ENCODE results near the gene ZSCAN9. TPM values are rescaled to one million over a fixed set of nuclear protein-coding genes. Genes with fewer than 3 reads are reported as not detected.
A peak's percentile ranks its signal among the peaks of the same experiment; 100 is the strongest.

ZSCAN9 gene
- total and polyA plus RNA-seq, 9 of the 15 experiments (the other 6 are each of a cell fraction or from before 2014, with no cell fraction given), result 18.8 to 48.9 (median 28.7) TPM

DNA sequence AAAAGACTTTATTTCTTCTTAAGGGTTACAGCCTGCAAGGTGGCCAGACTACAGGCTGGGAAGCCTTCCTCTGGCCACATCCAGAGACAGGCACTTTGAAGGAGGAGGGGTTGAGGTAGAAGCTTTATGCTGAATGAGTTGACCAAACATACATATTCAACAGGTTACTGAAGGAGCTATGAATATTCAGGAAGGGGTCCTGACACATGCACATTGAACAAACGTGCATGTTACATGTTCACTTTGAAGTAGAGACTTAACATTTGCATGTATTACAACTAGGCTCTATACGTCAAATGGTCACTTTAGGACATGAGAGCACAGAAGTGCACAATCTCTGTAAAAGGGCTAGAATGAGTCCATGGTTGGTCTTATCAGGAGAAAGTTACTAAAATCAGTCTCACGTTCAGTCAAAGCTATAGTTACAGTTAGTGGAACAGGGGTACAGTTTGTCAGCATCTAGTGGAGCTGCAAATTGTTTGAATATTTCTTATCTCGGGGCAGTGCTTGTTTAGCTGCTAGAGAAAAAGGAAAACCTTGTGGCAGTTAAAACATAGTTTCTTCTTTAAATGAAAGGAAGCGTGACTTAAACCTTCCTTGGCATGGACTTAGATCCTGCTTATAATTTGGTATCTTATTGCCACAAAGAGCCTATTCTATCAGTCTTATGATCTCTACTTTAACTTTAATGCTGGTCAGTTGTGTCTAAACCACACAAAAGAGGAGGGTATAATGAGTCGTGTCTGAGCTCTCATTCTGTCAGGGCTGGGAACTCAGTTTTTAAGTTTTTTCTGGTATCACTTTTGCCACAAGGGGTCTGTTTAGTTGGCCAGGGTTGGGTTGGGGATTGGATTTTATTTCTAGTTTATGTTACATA lies 4.6 kb upstream of the ZSCAN9 start (continued):
- TF ChIP-seq, protein P1, sequence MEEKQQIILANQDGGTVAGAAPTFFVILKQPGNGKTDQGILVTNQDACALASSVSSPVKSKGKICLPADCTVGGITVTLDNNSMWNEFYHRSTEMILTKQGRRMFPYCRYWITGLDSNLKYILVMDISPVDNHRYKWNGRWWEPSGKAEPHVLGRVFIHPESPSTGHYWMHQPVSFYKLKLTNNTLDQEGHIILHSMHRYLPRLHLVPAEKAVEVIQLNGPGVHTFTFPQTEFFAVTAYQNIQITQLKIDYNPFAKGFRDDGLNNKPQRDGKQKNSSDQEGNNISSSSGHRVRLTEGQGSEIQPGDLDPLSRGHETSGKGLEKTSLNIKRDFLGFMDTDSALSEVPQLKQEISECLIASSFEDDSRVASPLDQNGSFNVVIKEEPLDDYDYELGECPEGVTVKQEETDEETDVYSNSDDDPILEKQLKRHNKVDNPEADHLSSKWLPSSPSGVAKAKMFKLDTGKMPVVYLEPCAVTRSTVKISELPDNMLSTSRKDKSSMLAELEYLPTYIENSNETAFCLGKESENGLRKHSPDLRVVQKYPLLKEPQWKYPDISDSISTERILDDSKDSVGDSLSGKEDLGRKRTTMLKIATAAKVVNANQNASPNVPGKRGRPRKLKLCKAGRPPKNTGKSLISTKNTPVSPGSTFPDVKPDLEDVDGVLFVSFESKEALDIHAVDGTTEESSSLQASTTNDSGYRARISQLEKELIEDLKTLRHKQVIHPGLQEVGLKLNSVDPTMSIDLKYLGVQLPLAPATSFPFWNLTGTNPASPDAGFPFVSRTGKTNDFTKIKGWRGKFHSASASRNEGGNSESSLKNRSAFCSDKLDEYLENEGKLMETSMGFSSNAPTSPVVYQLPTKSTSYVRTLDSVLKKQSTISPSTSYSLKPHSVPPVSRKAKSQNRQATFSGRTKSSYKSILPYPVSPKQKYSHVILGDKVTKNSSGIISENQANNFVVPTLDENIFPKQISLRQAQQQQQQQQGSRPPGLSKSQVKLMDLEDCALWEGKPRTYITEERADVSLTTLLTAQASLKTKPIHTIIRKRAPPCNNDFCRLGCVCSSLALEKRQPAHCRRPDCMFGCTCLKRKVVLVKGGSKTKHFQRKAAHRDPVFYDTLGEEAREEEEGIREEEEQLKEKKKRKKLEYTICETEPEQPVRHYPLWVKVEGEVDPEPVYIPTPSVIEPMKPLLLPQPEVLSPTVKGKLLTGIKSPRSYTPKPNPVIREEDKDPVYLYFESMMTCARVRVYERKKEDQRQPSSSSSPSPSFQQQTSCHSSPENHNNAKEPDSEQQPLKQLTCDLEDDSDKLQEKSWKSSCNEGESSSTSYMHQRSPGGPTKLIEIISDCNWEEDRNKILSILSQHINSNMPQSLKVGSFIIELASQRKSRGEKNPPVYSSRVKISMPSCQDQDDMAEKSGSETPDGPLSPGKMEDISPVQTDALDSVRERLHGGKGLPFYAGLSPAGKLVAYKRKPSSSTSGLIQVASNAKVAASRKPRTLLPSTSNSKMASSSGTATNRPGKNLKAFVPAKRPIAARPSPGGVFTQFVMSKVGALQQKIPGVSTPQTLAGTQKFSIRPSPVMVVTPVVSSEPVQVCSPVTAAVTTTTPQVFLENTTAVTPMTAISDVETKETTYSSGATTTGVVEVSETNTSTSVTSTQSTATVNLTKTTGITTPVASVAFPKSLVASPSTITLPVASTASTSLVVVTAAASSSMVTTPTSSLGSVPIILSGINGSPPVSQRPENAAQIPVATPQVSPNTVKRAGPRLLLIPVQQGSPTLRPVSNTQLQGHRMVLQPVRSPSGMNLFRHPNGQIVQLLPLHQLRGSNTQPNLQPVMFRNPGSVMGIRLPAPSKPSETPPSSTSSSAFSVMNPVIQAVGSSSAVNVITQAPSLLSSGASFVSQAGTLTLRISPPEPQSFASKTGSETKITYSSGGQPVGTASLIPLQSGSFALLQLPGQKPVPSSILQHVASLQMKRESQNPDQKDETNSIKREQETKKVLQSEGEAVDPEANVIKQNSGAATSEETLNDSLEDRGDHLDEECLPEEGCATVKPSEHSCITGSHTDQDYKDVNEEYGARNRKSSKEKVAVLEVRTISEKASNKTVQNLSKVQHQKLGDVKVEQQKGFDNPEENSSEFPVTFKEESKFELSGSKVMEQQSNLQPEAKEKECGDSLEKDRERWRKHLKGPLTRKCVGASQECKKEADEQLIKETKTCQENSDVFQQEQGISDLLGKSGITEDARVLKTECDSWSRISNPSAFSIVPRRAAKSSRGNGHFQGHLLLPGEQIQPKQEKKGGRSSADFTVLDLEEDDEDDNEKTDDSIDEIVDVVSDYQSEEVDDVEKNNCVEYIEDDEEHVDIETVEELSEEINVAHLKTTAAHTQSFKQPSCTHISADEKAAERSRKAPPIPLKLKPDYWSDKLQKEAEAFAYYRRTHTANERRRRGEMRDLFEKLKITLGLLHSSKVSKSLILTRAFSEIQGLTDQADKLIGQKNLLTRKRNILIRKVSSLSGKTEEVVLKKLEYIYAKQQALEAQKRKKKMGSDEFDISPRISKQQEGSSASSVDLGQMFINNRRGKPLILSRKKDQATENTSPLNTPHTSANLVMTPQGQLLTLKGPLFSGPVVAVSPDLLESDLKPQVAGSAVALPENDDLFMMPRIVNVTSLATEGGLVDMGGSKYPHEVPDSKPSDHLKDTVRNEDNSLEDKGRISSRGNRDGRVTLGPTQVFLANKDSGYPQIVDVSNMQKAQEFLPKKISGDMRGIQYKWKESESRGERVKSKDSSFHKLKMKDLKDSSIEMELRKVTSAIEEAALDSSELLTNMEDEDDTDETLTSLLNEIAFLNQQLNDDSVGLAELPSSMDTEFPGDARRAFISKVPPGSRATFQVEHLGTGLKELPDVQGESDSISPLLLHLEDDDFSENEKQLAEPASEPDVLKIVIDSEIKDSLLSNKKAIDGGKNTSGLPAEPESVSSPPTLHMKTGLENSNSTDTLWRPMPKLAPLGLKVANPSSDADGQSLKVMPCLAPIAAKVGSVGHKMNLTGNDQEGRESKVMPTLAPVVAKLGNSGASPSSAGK (IDR thresholded peaks at IDR 0.05), result peak; percentile 71
- TF ChIP-seq SIRT6 (IDR thresholded peaks at IDR 0.05; ENCODE audit: low read depth, low read length) (no peak), HNRNPUL1 (IDR thresholded peaks at IDR 0.05; ENCODE audit: low read length) (no peak), ZNF584 (CRISPR knock-in tag; IDR thresholded peaks at IDR 0.05; ENCODE audit: low read depth) (no peak), RNF2 (IDR thresholded peaks at IDR 0.05) (0 out of 2 replicates have a peak, but pooled peaks have one; percentile 87), PTTG1 (tag; IDR thresholded peaks at IDR 0.05; ENCODE audit: low read depth) (no peak), ZNF184 (CRISPR knock-in tag; IDR thresholded peaks at IDR 0.05) (no peak), KDM5B (IDR thresholded peaks at IDR 0.05; ENCODE audit: insufficient replicate concordance, low read depth, low read length) (no peak), NFXL1 (CRISPR knock-in tag; IDR thresholded peaks at IDR 0.05) (no peak), HSF4 (CRISPR knock-in tag; IDR thresholded peaks at IDR 0.05; ENCODE audit: borderline replicate concordance) (no peak), DNMT1 (IDR thresholded peaks at IDR 0.05) (no peak), ZNF140 (CRISPR knock-in tag; IDR thresholded peaks at IDR 0.05) (0 out of 2 replicates have a peak, but pooled peaks have one; percentile 12), MCM2 (IDR thresholded peaks at IDR 0.05; ENCODE audit: low read depth) (no peak), RHOXF2B (CRISPR knock-in tag; conservative IDR thresholded peaks at IDR 0.05) (no peak), SPI1 (IDR thresholded peaks at IDR 0.05; ENCODE audit: borderline replicate concordance, low read depth, low read length) (no peak), ZSCAN29 (IDR thresholded peaks at IDR 0.05) (no peak)
- TF ChIP-seq, protein P2, sequence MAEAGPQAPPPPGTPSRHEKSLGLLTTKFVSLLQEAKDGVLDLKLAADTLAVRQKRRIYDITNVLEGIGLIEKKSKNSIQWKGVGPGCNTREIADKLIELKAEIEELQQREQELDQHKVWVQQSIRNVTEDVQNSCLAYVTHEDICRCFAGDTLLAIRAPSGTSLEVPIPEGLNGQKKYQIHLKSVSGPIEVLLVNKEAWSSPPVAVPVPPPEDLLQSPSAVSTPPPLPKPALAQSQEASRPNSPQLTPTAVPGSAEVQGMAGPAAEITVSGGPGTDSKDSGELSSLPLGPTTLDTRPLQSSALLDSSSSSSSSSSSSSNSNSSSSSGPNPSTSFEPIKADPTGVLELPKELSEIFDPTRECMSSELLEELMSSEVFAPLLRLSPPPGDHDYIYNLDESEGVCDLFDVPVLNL (CRISPR knock-in tag; IDR thresholded peaks at IDR 0.05; ENCODE audit: low read depth), result no peak

Measured in K562 (cell line).